AG10803 (cell line): ENCODE measurements around the gene PNMA1.
A peak's percentile ranks its signal among the peaks of the same experiment; 100 is the strongest.

Experiments used
- DNase-seq: peaks from one replicate; pipeline ENCODE4 v3.0.0; 2010; ENCODE audit warnings: low read depth
- H3K4me3 ChIP-seq: 2 replicates; pipeline ENCODE4 v1.5.1; 2011; ENCODE audit warnings: mild to moderate bottlenecking, low read length, control low read depth
- TF ChIP-seq, protein P1 (sequence below): conservative IDR thresholded peaks from 2 replicates; pipeline ENCODE4 v1.5.1; 2011; ENCODE audit warnings: mild to moderate bottlenecking, low read length, control low read depth, inconsistent platforms

Gene PNMA1

DNA sequence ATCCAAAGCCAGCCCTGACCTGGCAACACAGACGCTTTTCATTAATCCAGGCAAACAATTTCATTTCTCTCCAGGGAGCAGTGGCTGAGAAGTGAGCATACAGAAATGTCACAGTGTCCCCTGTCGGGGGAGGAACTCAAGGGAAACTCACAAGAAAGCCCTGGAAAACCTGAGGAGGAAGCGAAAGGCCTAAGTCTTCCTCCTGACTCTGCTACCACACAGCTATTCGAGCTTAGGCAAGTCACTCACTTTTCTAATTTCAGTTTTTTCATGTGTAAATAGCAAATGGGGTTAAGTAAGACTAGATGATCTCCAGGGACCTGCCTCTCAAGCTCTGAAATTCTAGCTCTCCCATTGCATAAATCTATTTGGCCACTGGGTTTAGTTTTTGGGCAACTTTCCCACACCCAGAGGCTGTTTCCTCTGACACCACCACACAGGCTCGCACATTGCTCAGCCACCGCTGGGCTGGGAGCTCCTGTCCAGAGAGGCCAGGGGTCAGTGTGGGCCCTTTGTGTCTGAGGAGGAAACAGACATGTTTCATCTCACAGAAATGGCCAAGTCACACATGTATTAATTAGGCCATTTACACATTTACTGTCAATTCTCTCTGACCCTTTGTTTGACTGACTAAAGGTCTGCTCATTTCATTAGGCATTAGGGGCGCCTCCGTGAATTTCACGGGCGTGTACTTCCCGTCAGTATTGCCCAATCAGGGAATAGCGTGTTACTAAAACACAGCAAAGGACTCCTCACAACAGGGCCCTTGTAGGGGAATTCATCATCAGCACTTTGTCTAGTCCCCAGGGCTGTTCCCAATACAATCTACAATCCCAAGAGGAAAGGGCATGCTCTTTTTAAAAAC lies 9.8 kb upstream of the PNMA1 start:
- peak; percentile 99 for DNase-seq

DNA sequence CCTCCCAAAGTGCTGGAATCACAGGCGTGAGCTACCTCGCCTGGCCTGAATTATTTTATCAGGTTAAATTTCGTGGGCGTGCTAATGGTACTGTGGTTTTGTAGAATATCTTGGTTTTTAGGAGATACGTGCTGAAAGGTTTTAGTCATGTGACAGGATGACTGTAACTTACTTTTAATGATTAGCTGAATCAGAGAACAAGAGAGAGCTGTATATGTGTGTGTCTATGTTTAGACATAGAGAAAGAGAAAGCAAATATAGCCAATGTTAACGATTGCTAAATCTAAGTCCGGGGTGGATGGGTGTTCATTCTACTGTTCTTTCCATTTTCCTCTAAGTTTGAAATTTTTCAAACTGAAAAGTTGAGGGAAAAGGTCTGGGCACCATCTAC lies 9.2 kb upstream of the PNMA1 start:
- TF ChIP-seq, protein P1, sequence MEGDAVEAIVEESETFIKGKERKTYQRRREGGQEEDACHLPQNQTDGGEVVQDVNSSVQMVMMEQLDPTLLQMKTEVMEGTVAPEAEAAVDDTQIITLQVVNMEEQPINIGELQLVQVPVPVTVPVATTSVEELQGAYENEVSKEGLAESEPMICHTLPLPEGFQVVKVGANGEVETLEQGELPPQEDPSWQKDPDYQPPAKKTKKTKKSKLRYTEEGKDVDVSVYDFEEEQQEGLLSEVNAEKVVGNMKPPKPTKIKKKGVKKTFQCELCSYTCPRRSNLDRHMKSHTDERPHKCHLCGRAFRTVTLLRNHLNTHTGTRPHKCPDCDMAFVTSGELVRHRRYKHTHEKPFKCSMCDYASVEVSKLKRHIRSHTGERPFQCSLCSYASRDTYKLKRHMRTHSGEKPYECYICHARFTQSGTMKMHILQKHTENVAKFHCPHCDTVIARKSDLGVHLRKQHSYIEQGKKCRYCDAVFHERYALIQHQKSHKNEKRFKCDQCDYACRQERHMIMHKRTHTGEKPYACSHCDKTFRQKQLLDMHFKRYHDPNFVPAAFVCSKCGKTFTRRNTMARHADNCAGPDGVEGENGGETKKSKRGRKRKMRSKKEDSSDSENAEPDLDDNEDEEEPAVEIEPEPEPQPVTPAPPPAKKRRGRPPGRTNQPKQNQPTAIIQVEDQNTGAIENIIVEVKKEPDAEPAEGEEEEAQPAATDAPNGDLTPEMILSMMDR = no peak
- DNase-seq = peak; percentile 47
- peak overlapping the region; percentile 46 for H3K4me3 ChIP-seq

More for the DNA sequence above, 9.8 kb upstream of the PNMA1 start:
- TF ChIP-seq, protein P1 = peak; percentile 24
- H3K4me3 ChIP-seq = peak overlapping the region; percentile 46

DNA sequence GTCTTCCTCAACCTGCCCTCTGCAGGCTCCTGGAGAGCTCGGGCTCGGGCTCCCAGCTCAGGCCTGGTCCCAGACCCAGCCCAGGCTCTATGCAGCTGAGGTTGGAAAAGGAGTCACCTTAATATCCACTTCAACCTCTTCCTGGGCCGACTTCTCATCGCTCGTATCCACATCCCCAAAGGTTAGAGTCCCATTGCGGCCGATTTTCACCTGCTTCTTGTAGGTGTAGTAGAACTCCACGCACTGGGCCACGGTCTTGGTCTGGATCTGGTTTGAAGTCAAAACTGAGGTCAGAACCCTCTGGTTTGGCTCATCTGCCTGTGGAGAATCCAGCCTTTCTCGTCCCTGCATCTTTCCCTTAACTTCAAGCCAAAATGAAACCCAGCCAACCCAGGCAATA lies 8.4 kb upstream of the PNMA1 start:
- TF ChIP-seq, protein P1 = no peak
- H3K4me3 ChIP-seq = no peak overlapping the region
- no peak for DNase-seq

DNA sequence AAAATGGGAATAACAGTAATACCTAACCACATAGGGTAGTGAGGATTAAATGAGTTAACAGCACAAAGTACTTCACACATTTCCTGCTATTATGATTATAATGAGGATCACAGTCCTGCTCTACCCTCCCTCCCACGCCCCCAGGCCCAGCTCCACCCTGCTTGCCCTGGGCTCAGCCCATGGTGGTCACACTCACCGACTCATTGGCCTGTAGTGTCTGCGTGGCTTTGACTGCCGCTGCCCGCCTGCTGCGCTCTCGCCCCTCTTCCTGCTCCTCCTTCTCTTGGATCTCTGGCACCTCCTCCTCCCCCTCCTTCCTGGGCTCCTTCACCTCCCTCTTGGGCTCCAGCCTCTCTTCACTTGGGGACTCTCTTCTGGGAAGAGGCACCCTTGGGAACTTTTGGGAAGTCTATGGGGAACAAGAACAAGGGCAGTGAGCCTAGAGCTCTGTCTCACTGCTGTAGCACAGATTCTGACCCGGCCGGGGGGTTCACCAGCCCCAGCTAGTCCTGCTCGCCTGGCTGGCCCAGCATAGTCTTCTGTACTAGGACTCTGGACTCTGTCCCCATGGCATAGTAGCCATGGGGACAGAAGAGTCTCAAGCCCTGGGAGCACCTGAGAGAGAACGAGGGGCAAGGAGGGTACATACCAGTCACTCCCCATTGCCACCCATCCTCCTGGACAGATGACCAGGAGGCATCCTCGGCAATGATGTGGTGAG lies 7.1 kb upstream of the PNMA1 start:
- DNase-seq = no peak
- no peak overlapping the region for H3K4me3 ChIP-seq
- TF ChIP-seq, protein P1 = no peak

DNA sequence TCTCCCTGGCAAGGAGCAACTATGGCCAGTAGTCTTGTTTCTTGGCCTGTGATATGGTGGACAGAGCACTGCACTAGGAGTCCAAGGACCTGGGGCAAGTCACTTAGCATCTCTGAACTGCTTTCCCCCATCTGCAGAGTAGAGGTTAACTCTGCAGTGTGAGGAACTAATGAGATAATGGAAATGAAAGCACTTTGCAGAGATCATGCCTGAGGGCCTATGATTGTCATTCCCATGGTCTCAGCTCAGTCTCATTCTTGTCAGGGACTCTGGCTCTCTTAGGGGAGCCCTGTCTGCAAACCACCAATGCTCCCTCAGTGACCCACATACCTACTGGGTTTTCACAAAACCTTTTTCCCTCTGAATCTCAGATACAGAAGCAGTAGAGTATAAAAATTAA lies 6.5 kb upstream of the PNMA1 start:
- no peak for DNase-seq
- no peak overlapping the region for H3K4me3 ChIP-seq
- TF ChIP-seq, protein P1 = no peak

DNA sequence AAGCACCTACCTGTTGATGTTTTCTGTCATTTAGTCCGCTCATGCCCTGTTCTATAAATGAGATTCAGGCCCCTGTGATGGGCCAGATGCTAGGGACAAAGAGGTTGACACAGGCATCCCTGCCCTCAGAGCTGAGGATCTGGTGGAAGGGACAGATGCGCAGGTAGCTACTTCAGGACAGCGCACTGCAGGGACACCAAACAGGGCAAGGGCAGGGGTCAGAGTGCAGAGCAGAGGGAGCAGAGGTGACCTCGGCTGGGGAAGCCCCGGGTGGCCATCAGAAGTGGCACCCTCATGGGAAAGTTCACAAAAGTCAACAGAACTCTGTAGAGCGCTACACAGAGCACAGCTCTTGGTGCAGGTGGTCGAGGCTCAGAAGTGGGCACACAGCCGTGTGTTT lies 5.6 kb upstream of the PNMA1 start:
- DNase-seq = no peak
- no peak overlapping the region for H3K4me3 ChIP-seq
- TF ChIP-seq, protein P1 = no peak
